Body of pancreas (tissue), 4 donors: ENCODE results near the gene SRSF1.

ENCODE experiments used
- POLR2A ChIP-seq, 3 donors: fragments of 450-650 bp; IDR thresholded peaks; one replicate each; pipeline ENCODE4 v1.6.1; 2016; ENCODE audit warnings: antibody characterized with exemption in 3 of 3, mild to moderate bottlenecking in 2 of 3
- TF ChIP-seq, protein P1 (sequence below), 7 experiments: fragments of 450-650 bp in 4 of 7; fragments of 200-600 bp in 3 of 7; sonication (generic) in 3 of 7; IDR thresholded peaks; one replicate each; pipeline ENCODE4 v1.5.1; 2016 to 2019; ENCODE audit warnings: antibody characterized with exemption in 7 of 7

DNA sequence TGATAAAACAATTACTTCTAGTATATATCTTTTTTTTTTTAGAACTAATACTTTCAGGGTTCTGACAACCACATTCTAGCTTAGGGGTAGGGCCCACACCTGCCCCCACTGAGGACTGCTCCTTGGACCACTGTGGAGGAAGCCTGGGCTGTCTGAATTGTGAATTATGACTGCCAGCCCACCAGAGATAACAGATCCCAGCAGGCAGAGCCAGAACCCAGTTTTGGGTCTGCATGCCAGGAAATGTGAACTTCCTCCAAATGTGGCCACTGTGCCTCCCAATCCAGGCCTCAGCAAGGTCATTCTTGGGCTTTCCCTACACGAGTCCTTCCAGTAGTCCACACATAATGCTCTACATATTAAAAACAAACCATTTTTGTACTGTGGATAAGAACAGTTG lies 34.9 kb downstream of the SRSF1 start:
- TF ChIP-seq, protein P1, sequence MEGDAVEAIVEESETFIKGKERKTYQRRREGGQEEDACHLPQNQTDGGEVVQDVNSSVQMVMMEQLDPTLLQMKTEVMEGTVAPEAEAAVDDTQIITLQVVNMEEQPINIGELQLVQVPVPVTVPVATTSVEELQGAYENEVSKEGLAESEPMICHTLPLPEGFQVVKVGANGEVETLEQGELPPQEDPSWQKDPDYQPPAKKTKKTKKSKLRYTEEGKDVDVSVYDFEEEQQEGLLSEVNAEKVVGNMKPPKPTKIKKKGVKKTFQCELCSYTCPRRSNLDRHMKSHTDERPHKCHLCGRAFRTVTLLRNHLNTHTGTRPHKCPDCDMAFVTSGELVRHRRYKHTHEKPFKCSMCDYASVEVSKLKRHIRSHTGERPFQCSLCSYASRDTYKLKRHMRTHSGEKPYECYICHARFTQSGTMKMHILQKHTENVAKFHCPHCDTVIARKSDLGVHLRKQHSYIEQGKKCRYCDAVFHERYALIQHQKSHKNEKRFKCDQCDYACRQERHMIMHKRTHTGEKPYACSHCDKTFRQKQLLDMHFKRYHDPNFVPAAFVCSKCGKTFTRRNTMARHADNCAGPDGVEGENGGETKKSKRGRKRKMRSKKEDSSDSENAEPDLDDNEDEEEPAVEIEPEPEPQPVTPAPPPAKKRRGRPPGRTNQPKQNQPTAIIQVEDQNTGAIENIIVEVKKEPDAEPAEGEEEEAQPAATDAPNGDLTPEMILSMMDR (IDR thresholded peaks at IDR 0.05) = no peak
- TF ChIP-seq POLR2A (IDR thresholded peaks at IDR 0.05) = no peak
